ENCODE measurements around the gene REC8. TPM values are rescaled to one million over a fixed set of nuclear protein-coding genes. Genes with fewer than 3 reads are reported as not detected.
A peak's percentile ranks its signal among the peaks of the same experiment; 100 is the strongest.

REC8 gene
- total RNA-seq, 3 donors from 2014 or later = 14.9 to 17.0 (median 16.8) TPM

DNA sequence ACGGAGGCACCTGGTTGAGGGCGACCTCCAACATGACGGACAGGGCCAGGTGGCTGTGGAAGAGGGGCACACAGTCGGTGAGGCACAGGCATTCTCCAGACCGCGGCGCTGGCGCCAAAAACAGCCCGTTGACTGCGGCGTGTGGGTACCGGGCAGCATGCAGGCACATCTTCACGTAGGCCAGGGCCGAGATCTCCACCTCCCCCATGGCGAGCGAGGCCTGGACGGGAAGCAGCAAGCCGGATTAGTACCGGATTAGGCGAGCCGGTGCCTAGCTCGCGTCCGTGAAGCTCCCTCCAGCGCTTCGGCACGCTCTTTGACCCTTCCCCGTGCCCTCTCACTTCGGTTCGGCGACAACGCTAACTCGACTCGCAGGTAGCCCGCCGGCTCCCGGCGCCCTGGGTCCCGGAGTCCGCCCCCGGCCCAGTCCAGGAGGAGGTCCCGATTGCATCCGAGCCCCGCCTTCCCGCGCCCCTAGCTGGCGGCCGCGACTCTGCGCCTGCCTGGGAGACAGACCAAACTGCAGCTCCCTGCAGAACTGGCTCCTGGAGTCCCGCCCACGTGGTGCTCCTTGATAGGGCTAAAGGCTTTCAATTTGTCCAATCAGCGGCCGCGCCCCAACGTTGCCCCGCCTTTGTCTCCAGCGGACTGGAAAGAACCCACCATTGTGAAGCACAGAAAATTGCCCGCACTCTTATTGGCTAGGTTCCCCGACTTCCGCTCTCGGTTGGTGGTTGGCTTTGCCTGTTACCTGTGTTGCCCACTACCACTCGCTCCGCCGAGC, 30.6 kb upstream of the REC8 start, which contains the start of gene EMC9:
Gene EMC9 (minus strand): TSS at position 495 of the 784 bp plus-strand sequence. CDS start 287 bp downstream, at position 208.
- Histone ChIP-seq H3K36me3 (ENCODE audit: low read depth) (no peaks in the 10 kb centered on the region), H3K4me1 (ENCODE audit: low read depth) (peaks cover 58% of the 10 kb centered on the region), H3K4me3 (peak within 1 kb of the TSS; percentile 46), H3K9me3 (no peaks in the 10 kb centered on the region)
- ATAC-seq (peak; percentile 89), DNase-seq (peak; percentile 100)
- TF ChIP-seq CTCF (IDR thresholded peaks at IDR 0.05) = peak; percentile 64
- intact Hi-C loops (cut with DNase I, micrococcal nuclease) = no loop called here

DNA sequence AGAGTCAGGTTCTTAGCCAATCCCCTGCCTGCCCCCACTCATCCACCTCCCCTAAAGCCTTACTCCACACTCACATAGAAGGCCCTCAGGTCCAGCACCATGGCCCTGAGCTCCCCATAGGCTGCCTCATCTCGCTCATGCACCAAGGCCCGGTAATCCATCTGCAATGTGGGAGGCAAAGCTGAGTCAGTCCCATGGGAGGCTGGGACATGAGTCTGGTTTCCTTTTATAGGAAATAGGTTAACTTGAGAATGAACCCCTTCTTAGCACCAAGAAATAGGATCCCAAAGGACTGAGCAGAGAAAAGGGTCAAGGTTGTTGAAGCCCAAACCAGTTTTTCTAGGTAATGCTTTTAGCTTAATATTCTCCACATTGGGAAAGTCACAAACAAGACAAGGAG, 28.4 kb upstream of the REC8 start:
- peaks cover 3% of the 10 kb centered on the region for H3K36me3 ChIP-seq (ENCODE audit: low read depth)
- no peak for TF ChIP-seq CTCF (IDR thresholded peaks at IDR 0.05)
- no peak for ATAC-seq
- no peak for DNase-seq
- H3K9me3 ChIP-seq = no peaks in the 10 kb centered on the region
- intact Hi-C loops (cut with DNase I, micrococcal nuclease) = no loop called here
- H3K4me3 ChIP-seq = no peak overlapping the region
- H3K4me1 ChIP-seq (ENCODE audit: low read depth) = peaks cover 47% of the 10 kb centered on the region

- H3K9me3 ChIP-seq = no peaks in the 10 kb centered on the region
- H3K4me3 ChIP-seq = no peak overlapping the region
- DNase-seq (no peak), ATAC-seq (no peak)
- TF ChIP-seq CTCF (IDR thresholded peaks at IDR 0.05) = no peak
- H3K36me3 ChIP-seq (ENCODE audit: low read depth) = peaks cover 3% of the 10 kb centered on the region
- peaks cover 45% of the 10 kb centered on the region for H3K4me1 ChIP-seq (ENCODE audit: low read depth)
- intact Hi-C loops (cut with DNase I, micrococcal nuclease) = no loop called here
These were observed 27.4 kb upstream of the REC8 start for GRCh38 chr14:24144451-24144850.

GRCh38 chr14:24145219-24145618, 26.7 kb upstream of the REC8 start:
- intact Hi-C loops (cut with DNase I, micrococcal nuclease) = no loop called here
- Histone ChIP-seq H3K9me3 (no peaks in the 10 kb centered on the region), H3K4me3 (no peak overlapping the region), H3K4me1 (ENCODE audit: low read depth) (peaks cover 37% of the 10 kb centered on the region), H3K36me3 (ENCODE audit: low read depth) (peaks cover 3% of the 10 kb centered on the region)
- TF ChIP-seq CTCF (IDR thresholded peaks at IDR 0.05) = no peak
- no peak for ATAC-seq
- no peak for DNase-seq

DNA sequence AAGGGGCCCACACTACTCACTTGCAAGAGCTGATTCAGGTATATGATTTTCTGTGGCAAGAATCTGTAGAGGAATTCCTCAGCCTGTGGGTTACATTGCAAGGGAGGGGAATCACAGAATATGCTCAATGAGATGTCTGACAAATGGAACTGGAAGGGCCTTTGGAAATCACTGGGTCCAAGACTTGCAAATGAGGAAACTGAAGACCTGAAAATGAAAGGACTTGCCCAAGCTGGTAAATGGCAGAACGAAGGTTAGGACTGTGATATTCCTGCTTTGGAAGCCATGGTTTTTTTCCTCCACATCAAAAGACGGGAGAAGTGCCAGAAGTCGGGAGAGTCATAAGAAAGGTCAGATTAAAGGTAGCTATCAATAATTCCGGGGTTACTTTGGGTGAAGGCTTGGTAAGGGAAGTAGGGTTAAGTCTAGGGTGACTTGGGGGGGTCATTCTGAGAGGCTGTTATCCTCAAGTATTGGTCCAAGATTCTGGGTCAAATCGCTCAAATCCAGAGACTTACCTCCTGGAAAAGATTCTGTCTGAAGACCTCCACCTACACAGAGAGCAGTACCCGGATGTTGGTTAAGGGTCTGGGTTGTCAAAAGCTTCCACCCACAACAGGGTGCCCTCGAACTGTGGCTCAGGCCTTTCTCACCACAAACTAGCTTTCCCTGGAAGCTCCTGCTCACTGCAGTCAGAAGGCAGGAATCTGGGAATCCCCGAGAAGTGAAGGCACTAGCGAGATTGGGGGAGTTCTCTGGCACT, 26.0 kb upstream of the REC8 start:
- H3K4me1 ChIP-seq (ENCODE audit: low read depth) = peaks cover 37% of the 10 kb centered on the region

More for the DNA sequence above, 26.0 kb upstream of the REC8 start:
- peak overlapping the region; percentile 84 for H3K4me3 ChIP-seq
- no peak for ATAC-seq
- peaks cover 3% of the 10 kb centered on the region for H3K36me3 ChIP-seq (ENCODE audit: low read depth)
- H3K9me3 ChIP-seq = no peaks in the 10 kb centered on the region
- intact Hi-C loops (cut with DNase I, micrococcal nuclease) = no loop called here
- no peak for TF ChIP-seq CTCF (IDR thresholded peaks at IDR 0.05)
- DNase-seq = no peak
